RWPE1 (cell line): ENCODE measurements around the gene LEMD2.

ENCODE experiments used
- CTCF ChIA-PET: fragments of 350-600 bp; sonication (Branson Sonifier 250); formaldehyde crosslinking; extraction: SDS; loops from one replicate; lab custom pipeline; 2021; lab: Yijun Ruan, JAX
- POLR2A ChIA-PET: fragments of 400-600 bp; formaldehyde crosslinking; extraction: SDS; loops from one replicate; lab custom pipeline; 2020; ENCODE audit warnings: antibody characterized with exemption; ENCODE audit not compliant: low non-redundant PET; lab: Yijun Ruan, JAX
- DNase-seq: peaks from one replicate; pipeline ENCODE4 v3.0.0; 2012; ENCODE audit warnings: low spot score
- H3K27ac ChIP-seq: fragments of 450-650 bp; 2 replicates; pipeline ENCODE4 v1.5.1; 2017
- CTCF ChIP-seq: fragments of 450-650 bp; conservative IDR thresholded peaks from 2 replicates; pipeline ENCODE4 v1.5.1; 2017; ENCODE audit warnings: low read depth, mild to moderate bottlenecking

LEMD2 gene

GRCh38 chr6:33746036-33746600 is 42.8 kb downstream of the LEMD2 start:
- POLR2A ChIA-PET, result no interaction called here
- H3K27ac ChIP-seq, result peak overlapping the region; percentile 93
- DNase-seq, result peak; percentile 43
- CTCF ChIA-PET, result interaction anchor here (0.6 to 4.5 kb wide), 6 partner anchors 15 to 305 kb away, joined by 3 to 46 read pairs (median 10); partner anchors contain the start of gene UQCC2
- TF ChIP-seq CTCF, result no peak

GRCh38 chr6:33745548-33745947 is 43.4 kb downstream of the LEMD2 start:
- H3K27ac ChIP-seq, result peak overlapping the region; percentile 93
- ChIA-PET CTCF (interaction anchor here (0.6 to 4.5 kb wide), 7 partner anchors 15 to 305 kb away, joined by 3 to 46 read pairs (median 3); partner anchors contain the start of gene UQCC2), POLR2A (no interaction called here)
- TF ChIP-seq CTCF, result no peak
- DNase-seq, result no peak

- H3K27ac ChIP-seq, result peak overlapping the region; percentile 93
- POLR2A ChIA-PET, result no interaction called here
- CTCF ChIA-PET, result interaction anchor here (0.6 to 4.5 kb wide), 13 partner anchors 13 to 764 kb away, joined by 3 to 46 read pairs (median 3); partner anchors contain the start of gene UQCC2
- no peak for DNase-seq
- TF ChIP-seq CTCF, result no peak
Observed at GRCh38 chr6:33744895-33745546, 43.9 kb downstream of the LEMD2 start.

- peak; percentile 92 for TF ChIP-seq CTCF
- POLR2A ChIA-PET, result no interaction called here
- CTCF ChIA-PET, result interaction anchor here (0.5 to 4.5 kb wide), 19 partner anchors 12 to 763 kb away, joined by 3 to 46 read pairs (median 4); partner anchors contain the start of gene UQCC2
- DNase-seq, result peak; percentile 95
- peak overlapping the region; percentile 93 for H3K27ac ChIP-seq
Observed at GRCh38 chr6:33744001-33744848, 44.7 kb downstream of the LEMD2 start.

- H3K27ac ChIP-seq, result peak overlapping the region; percentile 93; the same call in 1 of the 2 replicates
- no peak for DNase-seq
- no peak for TF ChIP-seq CTCF
- ChIA-PET CTCF (interaction anchor here (0.6 to 4.5 kb wide), 6 partner anchors 18 to 411 kb away, joined by 3 to 46 read pairs (median 4); no protein-coding TSS in a partner anchor), POLR2A (no interaction called here)
Observed at GRCh38 chr6:33742837-33743236, 46.1 kb downstream of the LEMD2 start.

- ChIA-PET CTCF (interaction anchor here (1.1 kb wide), 1 partner anchor 412 kb away, joined by 3 read pairs; no protein-coding TSS in a partner anchor), POLR2A (no interaction called here)
- no peak overlapping the region; the same call in 1 of the 2 replicates for H3K27ac ChIP-seq
- no peak for TF ChIP-seq CTCF
- DNase-seq, result no peak
Observed at GRCh38 chr6:33742092-33742491, 46.8 kb downstream of the LEMD2 start.
